Measurements from ENCODE around the gene RITA1.

Gene RITA1

DNA sequence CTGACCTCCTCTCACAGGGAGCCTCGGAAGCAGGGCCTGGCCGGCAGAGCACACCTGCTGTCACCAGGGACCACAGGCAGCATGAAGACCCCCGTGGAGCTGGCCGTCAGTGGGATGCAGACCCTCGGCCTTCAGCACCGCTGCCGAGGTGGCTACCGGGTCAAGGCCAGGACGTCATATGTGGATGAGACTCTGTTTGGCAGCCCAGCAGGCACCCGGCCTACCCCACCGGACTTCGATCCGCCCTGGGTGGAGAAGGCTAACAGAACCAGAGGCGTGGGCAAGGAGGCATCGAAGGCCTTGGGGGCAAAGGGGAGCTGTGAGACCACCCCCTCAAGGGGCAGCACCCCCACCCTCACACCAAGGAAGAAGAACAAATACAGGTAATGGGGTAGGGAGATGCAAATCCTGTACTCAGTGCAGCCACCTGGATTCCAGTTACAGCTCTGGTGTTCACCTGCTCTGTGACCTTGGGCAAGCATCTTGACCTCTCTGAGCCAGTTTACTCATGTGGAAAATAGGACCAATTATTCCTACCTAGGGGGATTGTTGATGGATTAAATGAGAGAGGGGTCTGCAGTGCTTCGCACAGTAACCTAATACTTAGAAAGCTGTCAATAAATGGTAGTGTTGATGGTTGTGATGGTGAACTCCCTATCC lies 1.3 kb downstream of the RITA1 start:
- Histone ChIP-seq H3K9me3 (ENCODE audit: insufficient read depth, low read depth, low read length) (no peaks in the 10 kb centered on the region), H3K36me3 (ENCODE audit: control insufficient read depth in 1 of 2, insufficient read depth in 2 of 2, low read length in 2 of 2) (peaks cover 15 to 21% of the 10 kb centered on the region in 2 experiments), H3K14ac (ENCODE audit: low read length) (no peak overlapping the region), H2AK5ac (ENCODE audit: low read length) (no peak overlapping the region), H3K79me2 (ENCODE audit: control insufficient read depth, insufficient read depth, low read length, poor library complexity) (peaks cover 11% of the 10 kb centered on the region), H2BK120ac (ENCODE audit: insufficient read depth, low read length, poor library complexity) (no peak overlapping the region), H3K9ac (ENCODE audit: low read length) (no peak overlapping the region), H3K23ac (ENCODE audit: low read length) (no peak overlapping the region), H3K27me3 (ENCODE audit: insufficient read depth, low read length) (no peaks in the 10 kb centered on the region), H3K4me1 (ENCODE audit: control insufficient read depth in 1 of 2, insufficient read depth in 2 of 2, low read length in 2 of 2) (peaks cover 8 to 11% of the 10 kb centered on the region in 2 experiments), H4K12ac (ENCODE audit: low read depth, low read length) (no peak overlapping the region), H4K8ac (ENCODE audit: low read depth, low read length) (no peak overlapping the region), H3K79me1 (ENCODE audit: low read length) (peaks cover 14% of the 10 kb centered on the region), H2BK5ac (ENCODE audit: low read depth, low read length, poor library complexity) (no peak overlapping the region), H3K4me3 (ENCODE audit: low read depth, low read length) (no peak overlapping the region), H4K91ac (ENCODE audit: low read depth, low read length) (no peak overlapping the region), H3K18ac (ENCODE audit: low read length) (no peak overlapping the region), H3K27ac (ENCODE audit: low read depth, low read length) (no peak overlapping the region), H3K4ac (ENCODE audit: low read depth, low read length) (no peak overlapping the region), H2BK12ac (ENCODE audit: low read length) (no peak overlapping the region), H3K4me2 (ENCODE audit: low read length) (no peak overlapping the region), H2AFZ (ENCODE audit: insufficient read depth, low read length, poor library complexity) (no peak overlapping the region)
- no CpG with 5 or more reads among the region's 16 CpGs for WGBS (ENCODE audit: extremely low coverage, insufficient coverage, insufficient read length)
- DNase-seq: no peak

DNA sequence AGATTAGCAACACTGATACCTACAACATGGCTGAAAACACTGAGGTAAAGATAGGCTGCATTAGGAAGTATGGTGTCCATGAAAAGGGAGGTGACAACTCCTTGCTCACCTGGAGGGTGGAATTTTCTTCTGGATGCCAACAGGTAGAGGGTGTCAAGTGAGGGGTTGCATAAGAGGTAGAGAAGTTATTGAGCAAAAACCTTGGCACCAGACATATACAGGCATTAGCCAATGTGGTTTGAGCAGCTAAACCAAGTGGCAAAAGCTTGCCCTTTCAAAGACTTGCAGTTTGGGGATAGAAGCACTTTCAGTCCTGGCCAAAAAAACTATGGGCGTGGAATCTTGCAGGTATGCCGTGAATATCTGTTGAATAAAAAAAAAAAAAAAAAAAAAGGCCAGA lies 3.8 kb downstream of the RITA1 start:
- DNase-seq: no peak
- H3K4me2 ChIP-seq (ENCODE audit: low read length): no peak overlapping the region
- H3K27me3 ChIP-seq (ENCODE audit: insufficient read depth, low read length): no peaks in the 10 kb centered on the region
- H3K79me1 ChIP-seq (ENCODE audit: low read length): peaks cover 12% of the 10 kb centered on the region
- H2BK12ac ChIP-seq (ENCODE audit: low read length): no peak overlapping the region
- H3K36me3 ChIP-seq (ENCODE audit: control insufficient read depth in 1 of 2, insufficient read depth in 2 of 2, low read length in 2 of 2): peaks cover 20 to 23% of the 10 kb centered on the region in 2 experiments
- WGBS (ENCODE audit: extremely low coverage, insufficient coverage, insufficient read length): no CpG with 5 or more reads among the region's 2 CpGs
- no peak overlapping the region for H3K4ac ChIP-seq (ENCODE audit: low read depth, low read length)
- H2BK120ac ChIP-seq (ENCODE audit: insufficient read depth, low read length, poor library complexity): no peak overlapping the region
- no peak overlapping the region for H3K4me3 ChIP-seq (ENCODE audit: low read depth, low read length)
- peaks cover 8 to 9% of the 10 kb centered on the region in 2 experiments for H3K4me1 ChIP-seq (ENCODE audit: control insufficient read depth in 1 of 2, insufficient read depth in 2 of 2, low read length in 2 of 2)
- no peak overlapping the region for H4K91ac ChIP-seq (ENCODE audit: low read depth, low read length)
- H3K18ac ChIP-seq (ENCODE audit: low read length): no peak overlapping the region
- no peak overlapping the region for H2AFZ ChIP-seq (ENCODE audit: insufficient read depth, low read length, poor library complexity)
- no peak overlapping the region for H3K14ac ChIP-seq (ENCODE audit: low read length)
- H3K27ac ChIP-seq (ENCODE audit: low read depth, low read length): no peak overlapping the region
- peaks cover 7% of the 10 kb centered on the region for H3K79me2 ChIP-seq (ENCODE audit: control insufficient read depth, insufficient read depth, low read length, poor library complexity)
- H3K9me3 ChIP-seq (ENCODE audit: insufficient read depth, low read depth, low read length): no peaks in the 10 kb centered on the region
- no peak overlapping the region for H4K8ac ChIP-seq (ENCODE audit: low read depth, low read length)
- no peak overlapping the region for H3K9ac ChIP-seq (ENCODE audit: low read length)
- H2AK5ac ChIP-seq (ENCODE audit: low read length): no peak overlapping the region
- H3K23ac ChIP-seq (ENCODE audit: low read length): no peak overlapping the region
- no peak overlapping the region for H2BK5ac ChIP-seq (ENCODE audit: low read depth, low read length, poor library complexity)
- H4K12ac ChIP-seq (ENCODE audit: low read depth, low read length): no peak overlapping the region

DNA sequence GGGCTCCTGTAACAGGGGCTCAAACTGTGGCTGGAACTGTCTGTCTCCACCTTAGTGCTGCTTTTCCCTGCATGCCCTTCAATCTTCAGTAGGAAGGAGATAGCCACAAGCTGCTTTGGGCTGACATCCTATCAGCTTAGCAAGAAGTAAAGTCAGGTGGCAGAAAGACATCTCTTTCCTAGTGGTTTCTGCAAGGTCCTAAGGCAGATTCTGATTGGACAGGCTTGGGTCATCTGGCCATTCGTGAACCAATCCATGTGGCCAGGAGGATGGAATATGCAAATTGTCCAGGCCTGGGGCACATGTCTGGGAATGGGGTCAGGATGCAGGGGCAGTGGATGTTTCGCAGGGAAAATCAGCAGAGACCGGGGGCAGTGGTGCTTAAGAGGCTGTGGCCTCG lies 5.2 kb downstream of the RITA1 start:
- Histone ChIP-seq H4K12ac (ENCODE audit: low read depth, low read length) (no peak overlapping the region), H3K79me1 (ENCODE audit: low read length) (peaks cover 3% of the 10 kb centered on the region), H3K14ac (ENCODE audit: low read length) (no peak overlapping the region), H3K36me3 (ENCODE audit: control insufficient read depth in 1 of 2, insufficient read depth in 2 of 2, low read length in 2 of 2) (peaks cover 20 to 23% of the 10 kb centered on the region in 2 experiments), H3K9me3 (ENCODE audit: insufficient read depth, low read depth, low read length) (no peaks in the 10 kb centered on the region), H2AFZ (ENCODE audit: insufficient read depth, low read length, poor library complexity) (no peak overlapping the region), H3K27me3 (ENCODE audit: insufficient read depth, low read length) (no peaks in the 10 kb centered on the region), H2BK5ac (ENCODE audit: low read depth, low read length, poor library complexity) (no peak overlapping the region), H3K4me3 (ENCODE audit: low read depth, low read length) (no peak overlapping the region), H3K18ac (ENCODE audit: low read length) (no peak overlapping the region), H3K27ac (ENCODE audit: low read depth, low read length) (no peak overlapping the region), H2BK120ac (ENCODE audit: insufficient read depth, low read length, poor library complexity) (no peak overlapping the region), H3K79me2 (ENCODE audit: control insufficient read depth, insufficient read depth, low read length, poor library complexity) (peaks cover 2% of the 10 kb centered on the region), H2AK5ac (ENCODE audit: low read length) (no peak overlapping the region), H2BK12ac (ENCODE audit: low read length) (no peak overlapping the region), H3K4me1 (ENCODE audit: control insufficient read depth in 1 of 2, insufficient read depth in 2 of 2, low read length in 2 of 2) (peaks cover 12% of the 10 kb centered on the region in 2 experiments), H3K4me2 (ENCODE audit: low read length) (no peak overlapping the region), H3K9ac (ENCODE audit: low read length) (no peak overlapping the region), H3K4ac (ENCODE audit: low read depth, low read length) (no peak overlapping the region), H3K23ac (ENCODE audit: low read length) (no peak overlapping the region), H4K91ac (ENCODE audit: low read depth, low read length) (no peak overlapping the region), H4K8ac (ENCODE audit: low read depth, low read length) (no peak overlapping the region)
- DNase-seq: no peak
- no CpG with 5 or more reads among the region's 4 CpGs for WGBS (ENCODE audit: extremely low coverage, insufficient coverage, insufficient read length)

DNA sequence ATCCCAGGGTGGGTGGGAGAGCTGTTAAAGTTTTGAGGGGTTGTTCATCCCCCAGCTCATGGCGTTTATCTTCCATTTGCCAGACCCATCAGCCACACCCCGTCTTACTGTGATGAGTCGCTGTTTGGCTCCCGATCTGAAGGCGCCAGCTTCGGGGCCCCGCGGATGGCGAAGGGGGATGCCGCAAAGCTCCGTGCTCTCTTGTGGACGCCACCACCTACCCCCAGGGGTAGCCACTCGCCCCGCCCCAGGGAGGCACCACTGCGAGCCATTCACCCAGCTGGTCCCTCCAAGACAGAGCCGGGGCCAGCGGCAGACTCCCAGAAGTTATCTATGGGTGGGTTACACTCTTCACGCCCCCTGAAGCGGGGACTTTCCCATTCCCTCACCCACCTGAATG lies 5.7 kb downstream of the RITA1 start:
- Histone ChIP-seq H2AFZ (ENCODE audit: insufficient read depth, low read length, poor library complexity) (no peak overlapping the region), H3K18ac (ENCODE audit: low read length) (no peak overlapping the region), H3K79me2 (ENCODE audit: control insufficient read depth, insufficient read depth, low read length, poor library complexity) (no peaks in the 10 kb centered on the region), H3K9ac (ENCODE audit: low read length) (no peak overlapping the region), H4K8ac (ENCODE audit: low read depth, low read length) (no peak overlapping the region), H3K27me3 (ENCODE audit: insufficient read depth, low read length) (no peaks in the 10 kb centered on the region), H2AK5ac (ENCODE audit: low read length) (no peak overlapping the region), H3K4me2 (ENCODE audit: low read length) (no peak overlapping the region), H3K4me1 (ENCODE audit: control insufficient read depth in 1 of 2, insufficient read depth in 2 of 2, low read length in 2 of 2) (peaks cover 12% of the 10 kb centered on the region in 2 experiments), H3K4me3 (ENCODE audit: low read depth, low read length) (no peak overlapping the region), H2BK120ac (ENCODE audit: insufficient read depth, low read length, poor library complexity) (no peak overlapping the region), H3K4ac (ENCODE audit: low read depth, low read length) (no peak overlapping the region), H3K23ac (ENCODE audit: low read length) (no peak overlapping the region), H3K27ac (ENCODE audit: low read depth, low read length) (no peak overlapping the region), H3K79me1 (ENCODE audit: low read length) (peaks cover 2% of the 10 kb centered on the region), H3K9me3 (ENCODE audit: insufficient read depth, low read depth, low read length) (no peaks in the 10 kb centered on the region), H2BK5ac (ENCODE audit: low read depth, low read length, poor library complexity) (no peak overlapping the region), H4K12ac (ENCODE audit: low read depth, low read length) (no peak overlapping the region), H3K14ac (ENCODE audit: low read length) (no peak overlapping the region), H2BK12ac (ENCODE audit: low read length) (no peak overlapping the region), H4K91ac (ENCODE audit: low read depth, low read length) (no peak overlapping the region), H3K36me3 (ENCODE audit: control insufficient read depth in 1 of 2, insufficient read depth in 2 of 2, low read length in 2 of 2) (peaks cover 20 to 23% of the 10 kb centered on the region in 2 experiments)
- WGBS (ENCODE audit: extremely low coverage, insufficient coverage, insufficient read length): no CpG with 5 or more reads among the region's 19 CpGs
- DNase-seq: no peak

All from trophoblast cell (in vitro differentiated cells and primary cell).